Measurements from ENCODE around the gene DEGS1.

GRCh38 chr1:224201383-224201782 lies 18.3 kb downstream of the DEGS1 start:
- no peak for TF ChIP-seq CTCF (IDR thresholded peaks at IDR 0.05)
- no peak for TF ChIP-seq POLR2A (IDR thresholded peaks at IDR 0.05)

Data from ovary (tissue), 3 donors.